ENCODE data around the gene L3MBTL2. TPM values are rescaled to one million over a fixed set of nuclear protein-coding genes. Genes with fewer than 3 reads are reported as not detected.

L3MBTL2 gene
- total RNA-seq, 1 donor from 2014 or later = 32.7 TPM

DNA sequence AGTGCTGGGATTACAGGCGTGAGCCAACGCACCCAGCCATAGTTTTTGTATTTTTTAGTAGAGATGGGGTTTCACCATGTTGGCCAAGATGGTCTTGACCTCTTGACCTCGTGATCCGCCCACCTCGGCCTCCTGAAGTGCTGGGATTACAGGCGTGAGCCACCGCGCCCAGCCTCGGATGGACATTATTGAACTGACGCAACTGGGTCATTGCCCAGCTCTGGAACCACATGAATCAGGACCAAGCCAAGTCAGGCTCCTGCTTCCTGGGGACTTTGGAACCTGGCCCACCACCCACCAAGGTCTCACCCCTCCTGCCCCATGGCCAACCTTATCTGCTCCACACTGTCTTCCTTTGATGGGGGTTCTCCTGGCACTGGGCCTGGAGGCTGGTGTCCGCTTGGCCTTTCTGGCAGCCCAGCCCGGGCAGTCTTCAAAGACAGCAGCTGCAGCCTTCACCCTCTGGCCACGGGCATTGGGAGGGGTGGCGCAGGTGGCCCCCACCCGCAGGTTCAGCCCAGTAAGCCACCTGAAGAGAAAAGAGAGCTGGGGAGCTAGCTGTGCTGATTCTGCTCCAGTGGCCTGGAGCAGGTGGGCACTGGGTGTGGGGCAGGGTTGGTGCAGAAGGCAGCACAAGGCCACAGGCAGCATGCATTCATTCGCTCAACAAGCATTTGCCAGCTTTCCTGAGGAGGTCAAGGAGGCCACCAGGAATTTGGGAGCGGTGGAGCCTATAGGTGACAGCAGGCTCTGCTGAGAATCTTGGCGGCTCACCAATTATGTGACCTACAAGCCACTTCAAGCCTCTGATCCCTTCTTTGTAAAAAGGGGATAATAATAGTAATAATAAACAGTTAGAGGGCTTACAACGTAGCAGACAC lies 29.9 kb downstream of the L3MBTL2 start:
- no peak overlapping the region for H3K27ac Mint-ChIP-seq
- peaks cover 4% of the 10 kb centered on the region for H3K4me1 Mint-ChIP-seq (ENCODE audit: unreplicated experiment)
- peaks cover 3% of the 10 kb centered on the region for H3K27me3 Mint-ChIP-seq
- no peak for DNase-seq (ENCODE audit: extremely low spot score, unreplicated experiment)
- no peaks in the 10 kb centered on the region for H3K36me3 Mint-ChIP-seq
- H3K9me3 Mint-ChIP-seq = no peaks in the 10 kb centered on the region
- TF ChIP-seq, protein P1, sequence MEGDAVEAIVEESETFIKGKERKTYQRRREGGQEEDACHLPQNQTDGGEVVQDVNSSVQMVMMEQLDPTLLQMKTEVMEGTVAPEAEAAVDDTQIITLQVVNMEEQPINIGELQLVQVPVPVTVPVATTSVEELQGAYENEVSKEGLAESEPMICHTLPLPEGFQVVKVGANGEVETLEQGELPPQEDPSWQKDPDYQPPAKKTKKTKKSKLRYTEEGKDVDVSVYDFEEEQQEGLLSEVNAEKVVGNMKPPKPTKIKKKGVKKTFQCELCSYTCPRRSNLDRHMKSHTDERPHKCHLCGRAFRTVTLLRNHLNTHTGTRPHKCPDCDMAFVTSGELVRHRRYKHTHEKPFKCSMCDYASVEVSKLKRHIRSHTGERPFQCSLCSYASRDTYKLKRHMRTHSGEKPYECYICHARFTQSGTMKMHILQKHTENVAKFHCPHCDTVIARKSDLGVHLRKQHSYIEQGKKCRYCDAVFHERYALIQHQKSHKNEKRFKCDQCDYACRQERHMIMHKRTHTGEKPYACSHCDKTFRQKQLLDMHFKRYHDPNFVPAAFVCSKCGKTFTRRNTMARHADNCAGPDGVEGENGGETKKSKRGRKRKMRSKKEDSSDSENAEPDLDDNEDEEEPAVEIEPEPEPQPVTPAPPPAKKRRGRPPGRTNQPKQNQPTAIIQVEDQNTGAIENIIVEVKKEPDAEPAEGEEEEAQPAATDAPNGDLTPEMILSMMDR (conservative IDR thresholded peaks at IDR 0.05) = no peak
- no peak overlapping the region for H3K4me3 Mint-ChIP-seq

DNA sequence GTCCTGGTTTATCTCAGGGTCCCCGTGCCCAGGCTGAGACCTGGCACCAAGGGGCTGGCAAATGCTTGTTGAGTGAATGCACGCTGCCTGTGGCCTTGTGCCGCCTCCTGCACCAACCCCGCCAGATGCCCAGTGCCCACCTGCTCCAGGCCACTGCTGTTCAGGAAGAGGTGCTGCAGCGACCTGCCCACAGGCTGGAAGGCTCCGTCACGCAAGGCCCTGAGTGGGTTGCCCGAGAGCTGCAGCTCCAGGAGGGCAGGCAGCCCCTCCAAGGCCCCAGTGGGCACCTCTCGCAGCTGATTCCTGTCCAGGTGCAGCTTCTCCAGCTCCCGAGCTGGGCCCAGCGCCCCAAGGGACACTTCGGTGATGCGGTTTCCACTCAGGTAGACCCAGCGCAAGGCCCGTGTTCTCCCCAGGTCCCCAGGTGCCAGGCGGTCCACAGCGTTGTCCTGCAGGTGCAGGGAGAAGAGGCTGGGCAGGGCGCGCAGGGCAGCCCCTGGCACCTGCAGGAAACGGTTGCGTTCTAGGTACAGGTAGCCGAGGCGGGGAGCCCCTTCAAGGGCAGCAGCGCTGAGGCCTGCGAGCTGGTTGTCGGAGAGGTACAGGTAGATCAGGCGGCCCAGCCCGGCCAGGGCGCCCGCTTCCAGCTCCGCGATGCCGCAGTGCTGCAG lies 32.1 kb downstream of the L3MBTL2 start:
- peaks cover 3% of the 10 kb centered on the region for H3K27me3 Mint-ChIP-seq
- H3K9me3 Mint-ChIP-seq = no peaks in the 10 kb centered on the region
- peaks cover 4% of the 10 kb centered on the region for H3K4me1 Mint-ChIP-seq (ENCODE audit: unreplicated experiment)
- no peak for DNase-seq (ENCODE audit: extremely low spot score, unreplicated experiment)
- peak overlapping the region; percentile 67 for H3K4me3 Mint-ChIP-seq
- no peaks in the 10 kb centered on the region for H3K36me3 Mint-ChIP-seq
- H3K27ac Mint-ChIP-seq = no peak overlapping the region
- TF ChIP-seq, protein P1 (conservative IDR thresholded peaks at IDR 0.05) = no peak

DNA sequence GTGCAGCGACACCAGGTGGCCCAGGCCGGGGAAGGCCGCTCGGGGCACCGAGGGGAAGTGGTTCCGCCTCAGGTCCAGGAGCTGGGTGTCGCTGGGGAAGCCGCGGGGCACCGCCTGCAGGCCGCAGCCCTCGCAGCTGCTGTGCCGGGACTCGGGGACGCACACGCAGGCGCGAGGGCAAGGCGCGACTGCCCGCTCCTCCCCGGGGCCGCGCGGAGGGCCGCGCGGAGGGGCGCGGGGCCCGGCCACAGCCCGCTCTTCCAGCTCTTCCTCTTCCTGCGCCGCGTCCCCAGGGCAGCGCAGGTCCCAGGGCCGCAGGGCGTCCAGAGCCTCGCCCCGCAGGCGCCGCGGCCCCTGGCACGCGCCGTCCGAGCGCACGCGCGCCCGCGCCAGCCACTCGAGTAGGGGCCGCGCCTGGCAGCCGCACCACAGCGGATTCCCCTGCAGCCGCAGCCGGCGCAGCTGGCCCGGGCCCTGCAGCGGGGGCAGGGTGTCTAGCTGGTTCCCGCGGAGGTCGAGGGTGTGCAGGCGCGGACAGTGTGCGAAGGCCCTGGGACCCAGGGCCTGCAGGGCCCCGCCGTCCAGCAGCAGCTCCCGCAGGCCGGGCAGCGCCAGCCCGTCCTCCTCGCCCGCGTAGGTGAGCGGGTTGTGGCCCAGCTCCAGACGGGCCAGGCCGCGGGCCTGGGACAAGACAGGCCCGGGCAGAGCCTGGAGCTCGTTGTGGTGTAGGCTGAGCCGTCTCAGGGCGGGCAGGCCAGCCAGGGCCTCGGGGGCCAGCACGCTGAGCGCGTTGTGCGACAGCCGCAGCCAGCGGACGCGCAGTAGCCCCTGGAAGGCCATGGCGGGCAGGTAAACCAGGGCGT lies 32.8 kb downstream of the L3MBTL2 start:
- H3K27me3 Mint-ChIP-seq = peaks cover 3% of the 10 kb centered on the region
- peaks cover 4% of the 10 kb centered on the region for H3K4me1 Mint-ChIP-seq (ENCODE audit: unreplicated experiment)
- no peak for DNase-seq (ENCODE audit: extremely low spot score, unreplicated experiment)
- no peaks in the 10 kb centered on the region for H3K36me3 Mint-ChIP-seq
- no peak overlapping the region for H3K4me3 Mint-ChIP-seq
- no peak overlapping the region for H3K27ac Mint-ChIP-seq
- H3K9me3 Mint-ChIP-seq = no peaks in the 10 kb centered on the region
- TF ChIP-seq, protein P1 (conservative IDR thresholded peaks at IDR 0.05) = peak; percentile 64

DNA sequence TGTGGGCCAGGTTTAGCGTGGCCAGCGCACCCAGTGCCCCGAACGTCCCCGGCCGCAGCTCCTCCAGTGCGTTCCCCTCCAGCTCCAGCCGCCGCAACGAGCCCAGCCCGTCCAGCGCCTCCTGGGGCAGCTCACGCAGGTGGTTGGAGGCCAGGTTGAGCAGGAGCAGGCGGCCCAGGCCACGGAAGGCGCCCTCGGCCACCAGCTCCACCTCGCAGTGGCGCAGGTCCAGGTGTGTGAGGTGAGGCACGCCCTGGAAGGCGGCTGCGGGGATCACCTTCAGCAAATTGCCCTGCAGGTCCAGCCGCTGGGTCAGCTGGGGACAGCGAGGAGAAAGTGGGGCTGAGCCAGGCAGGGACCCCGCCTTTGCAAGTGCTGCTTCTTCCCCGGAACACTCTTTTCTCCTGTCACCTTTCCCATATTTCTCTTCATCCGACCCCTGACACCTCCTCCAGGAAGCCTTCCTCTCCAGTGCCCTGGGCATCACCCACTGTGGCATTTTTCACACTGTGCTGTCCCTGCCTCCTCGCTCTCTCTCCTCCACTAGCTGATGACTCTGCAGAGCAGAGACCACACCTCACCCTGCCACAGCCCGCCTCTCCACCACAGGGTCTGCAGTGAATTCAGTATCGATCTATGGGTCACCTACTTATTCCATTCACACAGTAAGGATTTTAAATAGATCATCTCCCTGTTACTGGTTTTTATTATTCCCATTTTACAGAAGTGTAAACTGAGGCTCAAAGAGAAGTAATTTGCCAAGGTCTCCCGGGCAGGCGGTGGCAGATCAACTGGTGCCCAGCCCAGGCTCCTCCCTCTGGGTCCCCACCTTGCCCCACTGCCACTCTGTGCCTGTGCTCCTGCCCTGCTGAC lies 33.7 kb downstream of the L3MBTL2 start:
- no peak for DNase-seq (ENCODE audit: extremely low spot score, unreplicated experiment)
- TF ChIP-seq, protein P1 (conservative IDR thresholded peaks at IDR 0.05) = no peak
- Mint-ChIP-seq H3K4me3 (peak overlapping the region; percentile 79), H3K36me3 (no peaks in the 10 kb centered on the region), H3K4me1 (ENCODE audit: unreplicated experiment) (peaks cover 4% of the 10 kb centered on the region), H3K27ac (no peak overlapping the region), H3K9me3 (no peaks in the 10 kb centered on the region), H3K27me3 (peaks cover 3% of the 10 kb centered on the region)

Data from type B pancreatic cell (in vitro differentiated cells).